ENCODE measurements around the gene TBC1D20. TPM values are rescaled to one million over a fixed set of nuclear protein-coding genes. Genes with fewer than 3 reads are reported as not detected.
A peak's percentile ranks its signal among the peaks of the same experiment; 100 is the strongest.

TBC1D20 gene
- total RNA-seq, 1 donor from 2014 or later = 52.8 TPM

- peak overlapping the region; percentile 91 for H3K27ac Mint-ChIP-seq (ENCODE audit: unreplicated experiment)
- H3K9me3 Mint-ChIP-seq (ENCODE audit: unreplicated experiment) = no peaks in the 10 kb centered on the region
- no peak for TF ChIP-seq CTCF (IDR thresholded peaks at IDR 0.05)
- H3K4me1 Mint-ChIP-seq (ENCODE audit: unreplicated experiment) = peaks cover 33% of the 10 kb centered on the region
- DNase-seq (ENCODE audit: extremely low spot score, unreplicated experiment) = no peak
- H3K4me3 Mint-ChIP-seq (ENCODE audit: unreplicated experiment) = no peak overlapping the region
- H3K36me3 Mint-ChIP-seq (ENCODE audit: unreplicated experiment) = peaks cover 20% of the 10 kb centered on the region
- no peaks in the 10 kb centered on the region for H3K27me3 Mint-ChIP-seq (ENCODE audit: unreplicated experiment)
These were observed 16.6 kb downstream of the TBC1D20 start for GRCh38 chr20:445514-446336.

- H3K36me3 Mint-ChIP-seq (ENCODE audit: unreplicated experiment) = peaks cover 25% of the 10 kb centered on the region
- no peak for TF ChIP-seq CTCF (IDR thresholded peaks at IDR 0.05)
- no peaks in the 10 kb centered on the region for H3K9me3 Mint-ChIP-seq (ENCODE audit: unreplicated experiment)
- peak overlapping the region; percentile 40 for H3K4me3 Mint-ChIP-seq (ENCODE audit: unreplicated experiment)
- H3K27ac Mint-ChIP-seq (ENCODE audit: unreplicated experiment) = peak overlapping the region; percentile 91
- H3K4me1 Mint-ChIP-seq (ENCODE audit: unreplicated experiment) = peaks cover 31% of the 10 kb centered on the region
- H3K27me3 Mint-ChIP-seq (ENCODE audit: unreplicated experiment) = no peaks in the 10 kb centered on the region
- DNase-seq (ENCODE audit: extremely low spot score, unreplicated experiment) = no peak
These were observed 17.4 kb downstream of the TBC1D20 start for GRCh38 chr20:444862-445426.

- peaks cover 29% of the 10 kb centered on the region for H3K36me3 Mint-ChIP-seq (ENCODE audit: unreplicated experiment)
- no peak for DNase-seq (ENCODE audit: extremely low spot score, unreplicated experiment)
- TF ChIP-seq CTCF (IDR thresholded peaks at IDR 0.05) = no peak
- H3K27ac Mint-ChIP-seq (ENCODE audit: unreplicated experiment) = peak overlapping the region; percentile 91
- no peak overlapping the region for H3K4me3 Mint-ChIP-seq (ENCODE audit: unreplicated experiment)
- H3K9me3 Mint-ChIP-seq (ENCODE audit: unreplicated experiment) = no peaks in the 10 kb centered on the region
- H3K4me1 Mint-ChIP-seq (ENCODE audit: unreplicated experiment) = peaks cover 29% of the 10 kb centered on the region
- H3K27me3 Mint-ChIP-seq (ENCODE audit: unreplicated experiment) = no peaks in the 10 kb centered on the region
These were observed 18.2 kb downstream of the TBC1D20 start for GRCh38 chr20:444117-444516.

GRCh38 chr20:443223-443775 is 19.0 kb downstream of the TBC1D20 start:
- H3K9me3 Mint-ChIP-seq (ENCODE audit: unreplicated experiment) = no peaks in the 10 kb centered on the region
- peaks cover 36% of the 10 kb centered on the region for H3K36me3 Mint-ChIP-seq (ENCODE audit: unreplicated experiment)
- H3K4me1 Mint-ChIP-seq (ENCODE audit: unreplicated experiment) = peaks cover 29% of the 10 kb centered on the region
- TF ChIP-seq CTCF (IDR thresholded peaks at IDR 0.05) = no peak
- DNase-seq (ENCODE audit: extremely low spot score, unreplicated experiment) = no peak
- no peaks in the 10 kb centered on the region for H3K27me3 Mint-ChIP-seq (ENCODE audit: unreplicated experiment)
- peak overlapping the region; percentile 9 for H3K27ac Mint-ChIP-seq (ENCODE audit: unreplicated experiment)
- no peak overlapping the region for H3K4me3 Mint-ChIP-seq (ENCODE audit: unreplicated experiment)

GRCh38 chr20:440636-441035 is 21.7 kb downstream of the TBC1D20 start:
- Mint-ChIP-seq H3K4me3 (ENCODE audit: unreplicated experiment) (no peak overlapping the region), H3K4me1 (ENCODE audit: unreplicated experiment) (peaks cover 19% of the 10 kb centered on the region), H3K9me3 (ENCODE audit: unreplicated experiment) (no peaks in the 10 kb centered on the region), H3K27ac (ENCODE audit: unreplicated experiment) (no peak overlapping the region), H3K36me3 (ENCODE audit: unreplicated experiment) (peaks cover 46% of the 10 kb centered on the region), H3K27me3 (ENCODE audit: unreplicated experiment) (no peaks in the 10 kb centered on the region)
- no peak for DNase-seq (ENCODE audit: extremely low spot score, unreplicated experiment)
- TF ChIP-seq CTCF (IDR thresholded peaks at IDR 0.05) = no peak

Data from osteocyte (in vitro differentiated cells).